NT2/D1 (cell line): Measurements from ENCODE around the gene CDH12.
"Not testable (repeated sequence)": the region's sequence is repeated elsewhere in the genome, so short reads cannot be mapped to it uniquely, and the experiment has no call there.

ENCODE experiments used
- DNase-seq: peaks from one replicate; pipeline ENCODE4 v3.0.0-alpha.2; 2011; ENCODE audit warnings: low read depth, low spot score
- H3K27me3 ChIP-seq: 2 replicates; pipeline ENCODE4 v1.6.0; 2011; ENCODE audit warnings: mild to moderate bottlenecking; ENCODE audit not compliant: insufficient read length, insufficient read depth
- H3K36me3 ChIP-seq: 2 replicates; pipeline ENCODE4 v1.6.1; 2011; ENCODE audit warnings: mild to moderate bottlenecking, low read length, mixed read lengths; ENCODE audit not compliant: insufficient read depth, insufficient read length
- H3K4me1 ChIP-seq: 2 replicates; pipeline ENCODE4 v1.5.1; 2011; ENCODE audit not compliant: insufficient read depth, insufficient read length
- H3K4me3 ChIP-seq: 2 replicates; pipeline ENCODE4 v1.5.1; 2011; ENCODE audit warnings: low read depth; ENCODE audit not compliant: insufficient read length
- H3K9ac ChIP-seq: 2 replicates; pipeline ENCODE4 v1.6.0; 2011; ENCODE audit warnings: low read depth; ENCODE audit not compliant: insufficient read length
- H3K9me3 ChIP-seq: 2 replicates; pipeline ENCODE4 v1.5.1; 2011; ENCODE audit warnings: mild to moderate bottlenecking, low read length; ENCODE audit not compliant: insufficient read depth
- SUZ12 ChIP-seq: IDR thresholded peaks from 2 replicates; pipeline ENCODE4 v1.6.1; 2011; ENCODE audit not compliant: insufficient read length, insufficient read depth; ENCODE audit errors: extremely low read depth
- YY1 ChIP-seq: IDR thresholded peaks from 2 replicates; pipeline ENCODE4 v1.6.1; 2011; ENCODE audit not compliant: insufficient read length, insufficient read depth
- ZNF274 ChIP-seq: IDR thresholded peaks from 2 replicates; pipeline ENCODE4 v1.6.1; 2011; ENCODE audit warnings: mild to moderate bottlenecking, low read depth, low read length

The CDH12 gene

DNA sequence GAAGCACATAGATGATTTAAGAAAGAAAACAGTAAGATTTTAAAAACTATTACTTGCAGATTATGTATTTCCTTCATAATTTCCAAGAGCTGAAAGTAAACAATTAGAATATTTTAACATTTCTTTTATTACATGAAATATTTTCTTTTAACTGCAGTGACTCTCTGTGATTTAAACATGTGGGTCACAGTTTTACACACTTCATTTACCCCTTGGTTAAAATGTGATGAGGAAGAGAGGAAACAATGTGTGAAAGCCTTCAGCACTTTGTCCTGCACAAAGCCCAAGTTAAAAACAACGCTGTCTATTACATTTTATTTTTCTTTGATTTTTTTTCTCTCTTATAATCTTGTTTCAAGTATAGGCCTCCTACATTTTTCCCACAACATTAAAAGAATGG is 801.3 kb downstream of the CDH12 start:
- no peak for TF ChIP-seq SUZ12
- no peak for TF ChIP-seq ZNF274
- no peak for TF ChIP-seq YY1

DNA sequence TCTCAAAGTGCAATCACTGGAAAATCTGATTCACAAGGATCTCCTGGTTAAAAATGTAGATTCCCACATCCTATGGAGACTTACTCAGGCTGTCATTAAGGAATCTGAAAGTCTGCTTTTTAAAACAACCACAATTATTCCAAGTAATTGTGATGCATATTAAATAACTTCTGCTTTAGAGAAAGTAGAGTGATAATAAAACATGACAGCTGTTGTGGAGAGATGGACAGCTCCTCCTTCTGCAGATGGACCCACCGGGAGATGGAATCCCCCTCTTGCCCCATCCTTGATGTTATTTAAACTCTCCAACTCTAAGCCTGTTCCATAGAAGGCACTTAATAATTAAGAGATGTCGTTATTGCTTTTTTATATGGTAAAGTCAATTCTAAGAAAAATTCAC is 802.2 kb downstream of the CDH12 start:
- no peaks in the 10 kb centered on the region for H3K27me3 ChIP-seq
- H3K9me3 ChIP-seq = no peaks in the 10 kb centered on the region
- H3K9ac ChIP-seq = no peak overlapping the region
- no peaks in the 10 kb centered on the region for H3K36me3 ChIP-seq
- H3K4me3 ChIP-seq = no peak overlapping the region
- TF ChIP-seq SUZ12 = no peak
- no peak for TF ChIP-seq ZNF274
- TF ChIP-seq YY1 = no peak
- no peaks in the 10 kb centered on the region for H3K4me1 ChIP-seq
- no peak for DNase-seq

More for the DNA sequence above, 801.3 kb downstream of the CDH12 start:
- H3K36me3 ChIP-seq = no peaks in the 10 kb centered on the region
- no peak overlapping the region for H3K4me3 ChIP-seq
- no peaks in the 10 kb centered on the region for H3K9me3 ChIP-seq
- no peaks in the 10 kb centered on the region for H3K4me1 ChIP-seq
- H3K27me3 ChIP-seq = no peaks in the 10 kb centered on the region
- DNase-seq = no peak
- no peak overlapping the region for H3K9ac ChIP-seq

DNA sequence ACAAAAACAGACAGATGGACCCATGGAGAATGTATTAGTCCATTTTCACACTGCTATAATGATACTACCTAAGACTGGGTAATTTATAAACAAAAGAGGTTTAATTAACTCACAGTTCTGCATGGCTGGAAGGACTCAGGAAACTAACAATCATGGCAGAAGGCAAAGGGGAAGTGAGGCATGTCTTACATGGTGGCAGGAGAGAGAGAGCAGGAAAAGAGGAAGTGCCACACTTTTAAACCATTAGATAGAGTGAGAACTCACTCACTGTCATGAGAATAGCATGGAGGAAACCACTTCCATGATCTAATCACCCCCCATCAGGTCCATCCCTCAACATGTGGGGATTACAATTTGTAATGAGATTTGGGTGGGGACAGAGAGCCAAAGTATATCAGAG is 808.9 kb downstream of the CDH12 start:
- H3K9ac ChIP-seq = no peak overlapping the region
- H3K4me1 ChIP-seq = no peaks in the 10 kb centered on the region
- TF ChIP-seq YY1 (no peak), ZNF274 (no peak), SUZ12 (no peak)
- DNase-seq = no peak
- H3K36me3 ChIP-seq = no peaks in the 10 kb centered on the region
- H3K4me3 ChIP-seq = no peak overlapping the region
- H3K27me3 ChIP-seq = no peaks in the 10 kb centered on the region
- H3K9me3 ChIP-seq = no peaks in the 10 kb centered on the region

DNA sequence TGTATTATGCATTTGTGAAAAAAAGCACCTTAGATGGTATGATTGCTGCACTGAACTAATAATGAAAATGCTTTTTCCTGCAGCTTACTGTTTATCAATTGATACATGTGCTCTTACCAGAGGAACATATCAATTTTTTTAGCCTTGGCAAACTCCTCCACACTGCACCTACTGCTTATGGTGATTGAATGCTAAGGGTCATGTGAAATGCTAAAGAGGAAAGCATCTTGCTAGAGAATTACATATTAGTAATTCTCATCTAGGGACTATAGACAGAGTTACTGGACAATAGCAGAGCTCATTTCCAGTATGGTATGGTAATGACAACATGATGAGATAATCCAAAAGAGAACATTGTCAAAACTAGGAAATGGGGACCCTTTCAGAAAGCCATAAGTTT is 817.1 kb downstream of the CDH12 start:
- no peak overlapping the region for H3K4me3 ChIP-seq
- H3K4me1 ChIP-seq = no peaks in the 10 kb centered on the region
- no peaks in the 10 kb centered on the region for H3K9me3 ChIP-seq
- no peak overlapping the region for H3K9ac ChIP-seq
- TF ChIP-seq YY1 (no peak), ZNF274 (no peak), SUZ12 (no peak)
- H3K27me3 ChIP-seq = no peaks in the 10 kb centered on the region
- H3K36me3 ChIP-seq = no peaks in the 10 kb centered on the region
- no peak for DNase-seq

DNA sequence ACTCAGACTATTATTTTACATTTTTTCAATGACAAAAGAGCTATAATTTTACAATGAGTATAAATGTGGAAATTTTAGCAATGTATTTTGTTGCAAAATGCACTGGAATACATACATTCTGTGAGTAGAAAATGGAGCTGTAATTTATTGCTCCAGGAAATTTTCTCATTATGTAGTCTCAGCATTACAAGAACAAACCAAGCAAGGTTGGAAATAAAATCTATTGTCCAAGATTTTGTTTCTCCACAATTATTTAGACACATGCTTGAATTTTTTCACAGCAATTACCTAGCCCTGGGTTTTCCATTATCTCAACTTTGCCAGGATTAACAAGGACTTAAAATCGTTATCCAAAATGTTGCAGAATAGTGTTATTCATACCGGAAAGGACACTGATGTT is 820.1 kb downstream of the CDH12 start:
- H3K36me3 ChIP-seq = no peaks in the 10 kb centered on the region
- H3K9me3 ChIP-seq = no peaks in the 10 kb centered on the region
- H3K4me3 ChIP-seq = no peak overlapping the region
- H3K4me1 ChIP-seq = no peaks in the 10 kb centered on the region
- no peak for TF ChIP-seq SUZ12
- no peak for TF ChIP-seq YY1
- TF ChIP-seq ZNF274 = no peak
- DNase-seq = no peak
- H3K9ac ChIP-seq = no peak overlapping the region
- H3K27me3 ChIP-seq = no peaks in the 10 kb centered on the region

DNA sequence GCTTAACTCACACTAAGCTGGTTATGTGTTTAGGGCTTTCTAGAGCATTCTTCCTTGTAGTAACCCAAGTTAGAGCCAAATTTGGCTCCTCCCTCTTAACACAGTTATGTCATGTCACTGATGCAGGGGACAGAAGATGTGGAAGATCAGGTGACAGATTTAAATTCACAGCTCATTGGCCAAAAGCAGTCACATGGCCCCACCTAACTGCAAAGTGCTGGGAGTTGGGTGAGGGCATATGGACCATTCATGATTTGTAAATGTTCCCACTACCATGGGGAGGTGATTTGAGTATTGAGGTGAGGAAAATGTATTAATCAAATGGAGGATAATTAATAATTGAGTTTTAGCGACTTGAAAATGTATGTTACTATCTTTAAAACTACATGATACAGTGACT is 829.4 kb downstream of the CDH12 start:
- no peaks in the 10 kb centered on the region for H3K9me3 ChIP-seq
- no peaks in the 10 kb centered on the region for H3K36me3 ChIP-seq
- DNase-seq = no peak
- no peaks in the 10 kb centered on the region for H3K27me3 ChIP-seq
- no peak for TF ChIP-seq YY1
- TF ChIP-seq SUZ12 = no peak
- no peak for TF ChIP-seq ZNF274
- H3K4me3 ChIP-seq = no peak overlapping the region
- no peaks in the 10 kb centered on the region for H3K4me1 ChIP-seq
- H3K9ac ChIP-seq = no peak overlapping the region

DNA sequence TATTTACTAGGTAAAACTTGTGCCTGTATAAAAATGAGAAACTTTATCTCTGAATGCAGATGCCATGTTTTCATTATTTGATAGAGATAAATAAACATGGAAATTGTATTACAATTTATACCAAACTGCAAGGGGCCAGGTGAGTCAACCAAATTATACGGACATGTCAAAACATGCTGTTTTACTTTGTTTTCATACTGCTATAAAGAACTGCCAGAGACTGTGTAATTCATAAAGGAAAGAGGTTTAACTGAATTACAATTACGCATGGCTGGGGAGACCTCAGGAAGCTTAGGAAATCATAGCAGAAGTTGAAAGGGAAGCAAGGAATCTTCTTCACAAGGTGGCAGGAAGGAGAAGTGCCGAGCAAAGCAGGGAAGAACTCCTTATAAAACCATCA is 840.3 kb downstream of the CDH12 start:
- not testable (repeated sequence) for H3K9ac ChIP-seq, H3K36me3 ChIP-seq, H3K27me3 ChIP-seq, H3K4me3 ChIP-seq, H3K9me3 ChIP-seq, DNase-seq, H3K4me1 ChIP-seq

DNA sequence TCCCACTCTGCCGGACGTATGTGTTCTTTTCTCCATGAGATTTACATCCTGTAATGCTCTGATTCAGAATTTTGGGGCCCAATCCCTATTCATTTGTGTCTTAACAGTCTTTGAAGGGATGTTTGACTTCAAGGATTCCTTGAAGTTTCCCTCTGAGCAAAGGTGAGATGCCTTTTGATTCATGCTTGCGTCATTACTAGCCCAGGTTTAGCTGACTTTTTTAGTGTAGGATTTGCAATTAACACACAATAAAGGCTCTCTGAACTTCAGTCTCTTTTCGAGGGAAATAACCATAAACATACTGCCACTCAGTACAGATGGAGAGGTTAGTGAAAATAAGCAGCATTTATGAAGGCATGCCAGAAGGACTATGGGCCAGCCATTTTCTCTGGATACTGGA is 842.3 kb downstream of the CDH12 start:
- not testable (repeated sequence) for H3K4me3 ChIP-seq, H3K4me1 ChIP-seq, H3K36me3 ChIP-seq, H3K27me3 ChIP-seq, H3K9ac ChIP-seq, DNase-seq, H3K9me3 ChIP-seq

DNA sequence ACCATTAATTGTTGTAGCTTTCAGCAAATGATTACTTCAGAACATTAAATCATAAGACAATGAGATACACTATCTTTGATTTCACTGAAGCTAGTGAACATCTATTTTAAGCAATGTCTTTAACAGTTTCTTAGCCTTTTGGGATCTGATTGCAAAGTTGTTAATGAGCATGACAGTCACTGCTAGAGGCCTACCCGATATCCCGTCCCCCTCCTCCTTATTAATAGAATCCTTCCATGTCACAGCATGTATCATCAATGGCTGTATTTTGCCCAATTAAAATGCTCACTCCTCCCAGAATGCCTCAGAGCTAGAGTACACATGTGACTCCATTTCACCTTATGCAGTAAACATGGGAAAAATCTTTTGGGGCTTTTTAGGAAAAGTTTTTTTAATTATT is 852.0 kb downstream of the CDH12 start:
- not testable (repeated sequence) for H3K9ac ChIP-seq, DNase-seq, H3K4me3 ChIP-seq, H3K4me1 ChIP-seq, H3K27me3 ChIP-seq, H3K36me3 ChIP-seq, H3K9me3 ChIP-seq

DNA sequence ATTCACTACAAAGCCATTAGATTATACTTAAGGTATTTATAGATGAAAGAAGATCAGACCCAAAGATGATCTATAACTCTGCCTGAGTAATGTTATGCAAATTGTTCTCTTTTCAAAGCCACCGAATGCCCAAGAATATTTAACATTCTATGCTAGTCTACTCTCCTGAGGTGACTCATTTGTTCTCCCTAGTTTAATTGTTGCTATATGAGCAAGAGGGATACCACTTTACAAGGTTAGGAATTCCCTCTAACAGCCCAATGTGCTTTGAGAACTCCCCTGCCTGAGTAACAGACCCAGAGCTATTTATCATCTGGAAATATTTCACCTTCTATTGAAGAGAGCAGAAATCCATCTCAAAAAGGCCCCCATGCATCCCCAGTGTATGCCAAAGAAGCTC is 867.3 kb downstream of the CDH12 start:
- DNase-seq, H3K4me3 ChIP-seq, H3K9ac ChIP-seq, H3K36me3 ChIP-seq, H3K27me3 ChIP-seq, H3K4me1 ChIP-seq, H3K9me3 ChIP-seq: not testable (repeated sequence)

DNA sequence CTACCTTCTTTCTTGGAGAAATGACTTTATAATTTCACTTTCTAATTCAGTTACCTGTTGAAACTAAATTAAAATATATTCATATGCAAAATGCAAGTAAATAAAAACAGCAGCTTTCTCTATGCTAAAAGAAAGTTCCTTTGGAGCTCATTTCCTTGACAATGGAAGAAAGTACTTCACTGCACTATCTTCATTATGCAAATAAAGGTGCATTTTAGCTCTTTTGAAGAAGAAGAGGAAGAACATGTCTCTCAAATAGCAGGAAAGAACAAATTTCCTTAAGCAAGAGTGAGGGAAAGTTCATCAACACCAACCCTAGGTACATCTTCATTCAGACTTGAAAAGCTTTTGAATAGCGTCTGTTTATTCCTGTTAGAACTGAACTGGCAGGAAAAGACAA is 901.6 kb downstream of the CDH12 start:
- not testable (repeated sequence) for H3K9me3 ChIP-seq, H3K27me3 ChIP-seq, H3K36me3 ChIP-seq, DNase-seq, H3K9ac ChIP-seq, H3K4me3 ChIP-seq, H3K4me1 ChIP-seq
